Keratinocyte (primary cell): Measurements from ENCODE around the gene AP5M1.
"Not testable (repeated sequence)": the region's sequence is repeated elsewhere in the genome, so short reads cannot be mapped to it uniquely, and the experiment has no call there.

Experiments
- EZH2 ChIP-seq: IDR thresholded peaks from one replicate; pipeline ENCODE4 v1.6.1; 2012; ENCODE audit warnings: inconsistent platforms, mild to moderate bottlenecking, low read length, moderate library complexity
- TF ChIP-seq, protein P1 (sequence below), 3 experiments: IDR thresholded peaks in 1 of 3; conservative IDR thresholded peaks in 1 of 3; optimal IDR thresholded peaks in 1 of 3; 2 replicates in 2 of 3; 3 replicates in 1 of 3; pipeline versions ENCODE3 to v1.5.1; 2011; ENCODE audit warnings: low read length in 3 of 3, mild to moderate bottlenecking in 3 of 3, moderate library complexity in 2 of 3, control low read depth in 1 of 3, inconsistent platforms in 1 of 3; ENCODE audit not compliant: insufficient read depth in 2 of 3; ENCODE audit errors: extremely low read depth in 1 of 3

DNA sequence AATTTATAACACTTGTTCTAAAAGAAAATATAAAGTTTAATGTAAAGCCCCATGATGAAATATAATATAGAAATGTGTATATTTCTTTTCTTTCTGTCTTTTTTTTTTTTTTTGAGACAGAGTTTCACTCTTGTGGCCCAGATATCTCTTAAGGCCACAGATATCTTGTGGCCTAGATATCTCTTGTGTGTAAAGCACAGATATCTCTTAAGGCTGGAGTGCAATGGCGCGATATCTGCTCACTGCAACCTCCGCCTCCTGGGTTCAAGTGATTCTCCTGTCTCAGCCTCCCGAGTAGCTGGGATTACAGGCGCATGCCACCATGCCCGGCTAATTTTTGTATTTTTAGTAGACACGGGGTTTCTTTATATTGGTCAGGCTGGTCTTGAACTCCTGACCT is 28.7 kb upstream of the AP5M1 start:
- TF ChIP-seq, protein P1, sequence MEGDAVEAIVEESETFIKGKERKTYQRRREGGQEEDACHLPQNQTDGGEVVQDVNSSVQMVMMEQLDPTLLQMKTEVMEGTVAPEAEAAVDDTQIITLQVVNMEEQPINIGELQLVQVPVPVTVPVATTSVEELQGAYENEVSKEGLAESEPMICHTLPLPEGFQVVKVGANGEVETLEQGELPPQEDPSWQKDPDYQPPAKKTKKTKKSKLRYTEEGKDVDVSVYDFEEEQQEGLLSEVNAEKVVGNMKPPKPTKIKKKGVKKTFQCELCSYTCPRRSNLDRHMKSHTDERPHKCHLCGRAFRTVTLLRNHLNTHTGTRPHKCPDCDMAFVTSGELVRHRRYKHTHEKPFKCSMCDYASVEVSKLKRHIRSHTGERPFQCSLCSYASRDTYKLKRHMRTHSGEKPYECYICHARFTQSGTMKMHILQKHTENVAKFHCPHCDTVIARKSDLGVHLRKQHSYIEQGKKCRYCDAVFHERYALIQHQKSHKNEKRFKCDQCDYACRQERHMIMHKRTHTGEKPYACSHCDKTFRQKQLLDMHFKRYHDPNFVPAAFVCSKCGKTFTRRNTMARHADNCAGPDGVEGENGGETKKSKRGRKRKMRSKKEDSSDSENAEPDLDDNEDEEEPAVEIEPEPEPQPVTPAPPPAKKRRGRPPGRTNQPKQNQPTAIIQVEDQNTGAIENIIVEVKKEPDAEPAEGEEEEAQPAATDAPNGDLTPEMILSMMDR (optimal IDR thresholded peaks at IDR 0.05 in 1 of 3, IDR thresholded peaks at IDR 0.05 in 1 of 3, conservative IDR thresholded peaks at IDR 0.05 in 1 of 3; ENCODE audit: extremely low read depth in 1 of 3, insufficient read depth in 2 of 3, low read length in 3 of 3), result not testable (repeated sequence)
- not testable (repeated sequence) for TF ChIP-seq EZH2
